ENCODE measurements around the gene ARHGEF6.

ARHGEF6 gene

DNA sequence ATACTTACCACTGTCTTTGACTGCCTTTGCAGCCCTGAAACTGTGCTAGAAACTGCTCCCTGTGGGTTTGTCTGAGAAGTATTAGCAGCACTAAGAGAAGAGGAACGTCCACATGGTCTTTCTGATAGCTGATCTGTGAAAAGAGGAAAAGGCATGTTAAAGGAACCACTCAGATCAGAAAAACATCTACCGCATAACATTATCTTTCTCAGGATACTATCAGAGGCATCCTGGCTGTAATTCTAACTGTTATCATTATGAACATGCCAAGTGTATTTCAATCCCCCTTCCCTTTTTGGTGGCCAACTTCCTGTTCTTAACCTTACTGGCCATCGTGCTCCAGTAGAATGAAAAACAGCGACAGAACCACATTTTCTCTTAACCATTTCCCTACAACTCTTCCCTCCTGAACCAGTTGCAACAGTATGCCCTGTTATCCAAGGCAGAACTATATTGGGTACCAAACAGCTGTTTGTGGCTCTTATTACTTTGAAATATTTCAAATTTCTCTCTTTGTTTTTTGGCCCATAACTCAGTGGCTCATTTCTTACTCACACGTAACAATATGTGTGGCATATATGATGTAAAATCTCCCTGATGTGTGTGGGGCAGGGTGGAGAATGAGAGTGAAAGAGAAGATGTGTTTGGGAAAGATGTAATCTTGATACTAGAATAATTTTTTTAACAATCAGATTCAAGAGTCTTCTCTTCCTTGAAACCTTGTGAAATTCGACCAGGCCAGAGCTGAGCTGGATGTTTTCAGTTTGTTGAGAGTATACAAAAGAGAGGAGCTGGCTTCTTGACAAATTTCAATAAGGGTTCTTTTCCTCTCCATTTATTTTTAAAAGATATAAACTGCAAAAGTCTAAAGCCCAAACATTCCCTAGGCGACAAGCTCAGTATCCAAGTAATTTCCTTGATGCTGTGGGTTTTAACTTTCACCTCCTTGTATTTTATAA lies 35.2 kb downstream of the ARHGEF6 start:
- DNase-seq (ENCODE audit: low read depth, low spot score) = no peak

DNA sequence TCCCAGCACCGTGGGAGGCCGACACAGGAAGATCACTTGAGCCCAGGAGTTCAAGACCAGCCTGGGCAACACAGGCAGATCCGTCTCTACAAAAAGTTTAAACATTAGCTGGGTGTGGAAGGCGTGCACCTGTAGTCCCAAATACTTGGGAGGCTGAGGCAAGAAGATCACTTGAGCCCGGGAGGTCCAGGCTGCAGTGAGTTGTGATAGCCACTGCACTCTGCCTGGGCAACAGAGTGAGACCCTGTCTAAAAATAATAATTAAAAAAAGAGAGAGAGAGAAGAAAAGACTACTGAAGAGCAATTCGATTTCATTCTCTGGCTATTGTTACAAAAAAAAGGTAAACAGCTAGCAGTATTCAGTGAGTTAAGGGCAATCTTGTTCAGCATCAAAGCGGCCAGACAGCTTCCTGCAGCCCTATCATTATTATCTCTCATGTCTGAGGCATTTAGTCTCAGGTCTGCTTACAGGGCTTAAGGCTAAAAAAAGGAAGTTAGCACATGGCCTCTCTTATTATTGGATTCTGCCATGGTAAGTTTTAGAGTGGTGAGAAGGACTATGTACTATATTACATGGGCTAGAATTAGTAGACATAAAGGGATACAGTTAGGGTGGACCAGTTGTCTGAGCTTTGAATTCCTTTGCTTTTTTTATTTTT lies 37.9 kb downstream of the ARHGEF6 start:
- no peak for DNase-seq (ENCODE audit: low read depth, low spot score)

- no peak for DNase-seq (ENCODE audit: low read depth, low spot score)
Observed at GRCh38 chrX:136738049-136738729, 42.5 kb downstream of the ARHGEF6 start.

DNA sequence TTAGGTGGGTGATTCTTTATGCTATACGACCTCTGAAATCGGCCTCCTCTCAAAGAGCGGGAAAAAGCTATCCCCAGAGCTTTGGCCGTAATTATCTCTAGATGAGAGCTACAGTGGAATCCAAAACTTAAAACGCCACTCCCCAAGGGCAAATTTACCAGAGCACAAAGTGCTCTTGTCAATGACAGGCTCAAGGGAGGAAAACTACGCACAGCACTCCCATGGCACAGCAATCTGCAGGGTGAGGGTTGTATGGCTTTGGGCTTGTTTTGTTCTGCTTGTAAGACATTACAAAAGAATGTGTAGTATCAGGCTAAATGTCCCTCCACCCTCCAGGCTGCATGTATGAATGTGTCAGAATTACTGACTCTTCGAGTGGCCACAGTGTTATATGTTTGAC lies 44.0 kb downstream of the ARHGEF6 start:
- DNase-seq (ENCODE audit: low read depth, low spot score) = no peak

GRCh38 chrX:136735601-136736000 lies 45.1 kb downstream of the ARHGEF6 start:
- DNase-seq (ENCODE audit: low read depth, low spot score) = no peak

DNA sequence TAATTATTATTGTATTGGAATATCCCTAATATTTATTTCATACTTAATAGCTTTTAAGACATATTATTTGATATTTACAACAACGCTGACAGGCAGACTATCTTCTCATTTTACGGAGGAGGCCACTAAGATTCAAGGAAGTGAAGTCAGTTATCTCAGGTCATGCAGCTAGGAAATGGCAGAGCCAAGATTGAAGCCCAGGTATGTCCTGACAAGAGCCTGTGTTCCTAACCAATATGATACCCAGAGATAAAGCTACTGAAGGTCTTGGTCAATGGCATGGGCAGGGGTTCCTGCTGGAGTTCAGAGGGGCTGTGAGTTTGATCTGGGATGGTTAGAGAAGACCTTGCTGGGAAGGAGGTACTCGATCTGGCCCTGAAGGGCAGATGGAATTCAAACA lies 47.1 kb downstream of the ARHGEF6 start:
- no peak for DNase-seq (ENCODE audit: low read depth, low spot score)

- no peak for DNase-seq (ENCODE audit: low read depth, low spot score)
Observed at GRCh38 chrX:136731798-136732197, 48.9 kb downstream of the ARHGEF6 start.

DNA sequence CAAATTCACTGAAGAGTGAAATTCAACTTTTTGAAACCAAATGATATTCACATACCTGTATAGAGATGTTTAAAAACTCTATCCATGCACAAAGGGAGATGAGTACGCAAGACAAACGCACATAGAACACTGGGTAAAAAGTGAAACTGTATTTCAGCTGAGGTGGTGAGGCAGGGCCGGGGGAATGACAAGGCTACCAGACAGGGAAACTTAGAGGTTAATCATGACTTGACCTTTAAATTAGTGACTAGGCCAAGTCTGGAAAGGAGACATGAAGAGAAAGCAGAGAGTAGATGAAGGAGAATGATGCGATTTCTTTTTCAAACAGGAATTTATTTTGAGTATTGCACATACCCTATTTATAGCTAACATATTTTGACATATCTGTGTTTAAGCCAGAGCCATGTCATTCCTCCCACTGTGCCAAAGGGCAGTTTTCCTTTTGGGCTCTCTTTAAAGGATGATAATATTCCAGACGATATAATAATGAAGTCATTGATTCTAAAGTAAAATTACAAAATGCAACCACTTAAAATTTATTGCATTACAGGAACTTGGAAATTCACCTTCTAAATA lies 49.4 kb downstream of the ARHGEF6 start:
- DNase-seq (ENCODE audit: low read depth, low spot score) = no peak

DNA sequence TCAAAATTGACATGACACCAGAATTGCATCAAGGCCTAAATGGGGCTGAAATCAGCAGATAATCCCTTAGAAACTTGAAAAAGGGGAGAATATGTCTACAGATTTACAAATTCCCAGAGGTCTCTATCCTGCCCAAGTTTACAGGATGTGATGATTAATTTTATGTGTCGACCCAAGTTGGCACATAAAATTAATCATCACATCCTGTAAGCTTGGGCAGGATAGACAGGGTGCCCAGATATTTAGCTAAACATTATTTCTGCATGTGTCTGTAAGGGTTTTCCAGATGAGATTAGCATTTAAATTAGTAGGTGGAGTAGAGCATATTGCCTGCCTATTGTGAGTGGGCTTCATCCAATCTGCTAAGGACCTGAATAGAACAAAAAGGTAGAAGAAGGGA lies 52.3 kb downstream of the ARHGEF6 start:
- DNase-seq (ENCODE audit: low read depth, low spot score) = no peak

GRCh38 chrX:136725441-136726104 lies 55.2 kb downstream of the ARHGEF6 start:
- peak; percentile 65 for DNase-seq (ENCODE audit: low read depth, low spot score)

DNA sequence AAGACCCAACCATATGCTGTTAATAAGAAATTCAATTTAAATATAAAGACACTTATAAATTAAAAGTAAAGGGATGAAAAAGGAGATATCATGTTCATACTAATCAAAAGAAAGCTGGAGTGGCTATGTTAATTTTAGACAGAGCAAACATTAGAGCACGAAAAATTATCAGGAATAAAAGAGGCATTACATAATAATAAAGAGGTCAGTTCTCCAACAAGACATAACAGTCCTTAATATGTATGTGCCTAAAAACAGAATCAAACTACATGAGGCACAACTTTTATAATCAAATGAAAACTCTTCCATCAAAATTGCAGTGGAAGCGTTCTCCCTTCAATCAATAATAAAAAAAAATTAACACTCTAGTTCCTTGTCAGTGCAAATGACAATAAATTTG lies 62.6 kb downstream of the ARHGEF6 start:
- no peak for DNase-seq (ENCODE audit: low read depth, low spot score)

- DNase-seq (ENCODE audit: low read depth, low spot score) = no peak
Observed at GRCh38 chrX:136714626-136715599, 65.8 kb downstream of the ARHGEF6 start.

GRCh38 chrX:136712650-136713310 lies 68.0 kb downstream of the ARHGEF6 start:
- DNase-seq (ENCODE audit: low read depth, low spot score) = no peak

DNA sequence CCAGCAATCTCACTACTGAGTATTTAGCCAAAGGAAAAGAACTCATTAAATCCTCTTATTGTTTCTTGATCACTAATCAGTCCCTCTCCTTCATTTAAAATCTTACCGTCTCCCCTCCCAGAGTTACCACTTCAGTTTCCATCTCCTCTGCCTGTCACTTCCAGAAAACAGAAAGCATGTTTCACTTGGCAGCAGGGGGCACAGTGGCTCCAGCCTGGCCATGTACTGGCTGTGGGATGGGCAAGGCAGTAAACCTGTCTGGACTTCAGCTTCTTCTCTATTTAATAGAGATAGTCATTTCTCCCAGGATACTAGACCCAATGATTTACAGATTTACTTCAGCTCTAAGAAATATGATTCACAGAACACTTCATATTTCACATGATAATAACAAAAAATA lies 69.6 kb downstream of the ARHGEF6 start:
- DNase-seq (ENCODE audit: low read depth, low spot score) = peak; percentile 65

- DNase-seq (ENCODE audit: low read depth, low spot score) = peak; percentile 39
Observed at GRCh38 chrX:136710325-136710951, 70.3 kb downstream of the ARHGEF6 start.

- no peak for DNase-seq (ENCODE audit: low read depth, low spot score)
Observed at GRCh38 chrX:136708348-136708747, 72.4 kb downstream of the ARHGEF6 start.

- DNase-seq (ENCODE audit: low read depth, low spot score) = no peak
Observed at GRCh38 chrX:136697156-136697555, 83.6 kb downstream of the ARHGEF6 start.

- peak; percentile 66 for DNase-seq (ENCODE audit: low read depth, low spot score)
Observed at GRCh38 chrX:136694431-136695087, 86.2 kb downstream of the ARHGEF6 start.

DNA sequence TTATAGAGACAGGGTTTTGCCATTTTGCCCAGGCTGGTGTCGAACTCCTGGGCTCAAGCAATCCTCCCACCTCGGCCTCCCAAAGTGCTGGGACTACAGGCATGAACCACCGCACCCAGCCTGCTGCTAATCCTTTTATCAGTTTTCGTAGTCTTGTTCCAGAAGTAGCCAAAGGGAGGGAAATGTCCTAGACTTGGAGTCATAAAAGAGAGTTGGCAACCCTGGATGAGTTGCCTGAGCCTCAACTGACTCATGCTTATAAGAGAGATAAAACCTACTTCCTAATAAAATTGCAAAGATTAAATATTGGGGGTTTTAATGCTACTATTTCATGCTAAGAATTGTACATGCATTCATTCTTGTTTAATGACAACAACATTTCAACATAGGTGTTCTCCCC lies 88.5 kb downstream of the ARHGEF6 start:
- no peak for DNase-seq (ENCODE audit: low read depth, low spot score)
